Panc1 (cell line): ENCODE results near the gene MYO16. TPM values are rescaled to one million over a fixed set of nuclear protein-coding genes. Genes with fewer than 3 reads are reported as not detected.

Experiments
- ATAC-seq: fragments of 200-7000 bp; cut with Tn5 transposase; 2 replicates; pipeline ENCODE4 v1.9.1; 2020; ENCODE audit warnings: mild to moderate bottlenecking, moderate library complexity
- BruUV-seq: library from RNA; stranded (reverse); fragments of 400-500 nt; replicated peaks from 2 replicates; lab custom pipeline; 2021; lab: Mats Ljungman, UMichigan
- CTCF ChIA-PET: fragments of 300-600 bp; sonication (Branson Sonifier 250); formaldehyde crosslinking; loops from one replicate; lab custom pipeline; 2022; ENCODE audit warnings: antibody characterized with exemption; lab: Charles Lee
- POLR2A ChIA-PET: fragments of 300-600 bp; sonication (Branson Sonifier 250); formaldehyde crosslinking; loops from one replicate; lab custom pipeline; 2022; ENCODE audit warnings: antibody characterized with exemption; lab: Charles Lee
- DNase-seq: peaks from one replicate; pipeline ENCODE4 v3.0.0-alpha.2; 2010; ENCODE audit warnings: low read depth, low spot score
- H3K27ac ChIP-seq: 2 replicates; pipeline ENCODE4 v1.5.1; 2011; ENCODE audit warnings: mild to moderate bottlenecking, low read length, inconsistent platforms
- H3K27me3 ChIP-seq: fragments of 200-500 bp; sonication (Bioruptor generic); 2 replicates; pipeline ENCODE4 v1.6.0; 2014; ENCODE audit warnings: low read length, inconsistent platforms; ENCODE audit not compliant: control insufficient read depth, insufficient read depth
- H3K36me3 ChIP-seq: fragments of 200-500 bp; sonication (Bioruptor generic); 2 replicates; pipeline ENCODE4 v1.5.1; 2014; ENCODE audit warnings: inconsistent platforms, mild to moderate bottlenecking, low read length, moderate library complexity; ENCODE audit not compliant: control insufficient read depth, insufficient read depth
- H3K4me1 ChIP-seq: 2 replicates; pipeline ENCODE4 v1.5.1; 2011; ENCODE audit warnings: inconsistent platforms, mild to moderate bottlenecking, low read length, moderate library complexity; ENCODE audit not compliant: control insufficient read depth, insufficient read depth
- H3K4me3 ChIP-seq, 2 experiments: 2 replicates each; pipeline ENCODE4 v1.5.1; 2011 to 2012; ENCODE audit warnings: low read depth in 2 of 2, low read length in 2 of 2, mild to moderate bottlenecking in 2 of 2, inconsistent platforms in 1 of 2, moderate library complexity in 1 of 2
- H3K9me3 ChIP-seq: fragments of 200-500 bp; sonication (Bioruptor generic); 2 replicates; pipeline ENCODE4 v1.5.1; 2014; ENCODE audit warnings: low read depth, mild to moderate bottlenecking, inconsistent platforms, low read length, moderate library complexity; ENCODE audit not compliant: control insufficient read depth, insufficient read depth
- CTCF ChIP-seq: fragments of 450-650 bp; IDR thresholded peaks from 2 replicates; pipeline ENCODE4 v1.5.1; 2017; ENCODE audit warnings: mild to moderate bottlenecking
- POLR2AphosphoS5 ChIP-seq: IDR thresholded peaks from 2 replicates; pipeline ENCODE4 v1.6.1; 2012; ENCODE audit warnings: mild to moderate bottlenecking, low read depth, low read length, moderate library complexity
- SIN3A ChIP-seq: IDR thresholded peaks from 2 replicates; pipeline ENCODE4 v1.6.1; 2012; ENCODE audit warnings: low read depth, mild to moderate bottlenecking, low read length, moderate library complexity, borderline replicate concordance; ENCODE audit not compliant: insufficient read depth
- TCF7L2 ChIP-seq: IDR thresholded peaks from 2 replicates; pipeline ENCODE4 v1.6.1; 2011; ENCODE audit warnings: mild to moderate bottlenecking, low read depth, low read length, inconsistent platforms
- in situ Hi-C: cut with HindIII; loops from 2 replicates; pipeline ENCODE4 v1.10.0; 2016; ENCODE audit warnings: low sequenced_read_pairs, low pct_unique_long_range_greater_than_20kb
- intact Hi-C: fragments of 100-400 bp; cut with micrococcal nuclease; formaldehyde crosslinking; loops from one replicate; pipeline ENCODE4 v1.10.0; 2022; ENCODE audit not compliant: unreplicated experiment
- total RNA-seq: library from RNA; stranded (reverse); gene quantifications from one replicate; pipeline ENCODE4 v1.2.1, GENCODE V29; 2021; ENCODE audit not compliant: unreplicated experiment
- TF ChIP-seq, protein P1 (sequence below), 2 experiments: IDR thresholded peaks; 2 replicates each; pipeline ENCODE4 v1.6.1; 2011 to 2012; ENCODE audit warnings: low read depth in 2 of 2, control low read depth in 1 of 2, low read length in 1 of 2, mild to moderate bottlenecking in 1 of 2, moderate library complexity in 1 of 2; ENCODE audit not compliant: insufficient read depth in 1 of 2

Gene MYO16
- total RNA-seq, 1 experiment from 2014 or later = 0.08 TPM

GRCh38 chr13:108859197-108860012, 230.0 kb downstream of the MYO16 start:
- Histone ChIP-seq H3K36me3 (no peaks in the 10 kb centered on the region), H3K9me3 (no peaks in the 10 kb centered on the region), H3K4me1 (no peaks in the 10 kb centered on the region), H3K4me3 (no peak overlapping the region), H3K27ac (no peak overlapping the region; the same call in 1 of the 2 replicates), H3K27me3 (no peaks in the 10 kb centered on the region)
- TF ChIP-seq, protein P1, sequence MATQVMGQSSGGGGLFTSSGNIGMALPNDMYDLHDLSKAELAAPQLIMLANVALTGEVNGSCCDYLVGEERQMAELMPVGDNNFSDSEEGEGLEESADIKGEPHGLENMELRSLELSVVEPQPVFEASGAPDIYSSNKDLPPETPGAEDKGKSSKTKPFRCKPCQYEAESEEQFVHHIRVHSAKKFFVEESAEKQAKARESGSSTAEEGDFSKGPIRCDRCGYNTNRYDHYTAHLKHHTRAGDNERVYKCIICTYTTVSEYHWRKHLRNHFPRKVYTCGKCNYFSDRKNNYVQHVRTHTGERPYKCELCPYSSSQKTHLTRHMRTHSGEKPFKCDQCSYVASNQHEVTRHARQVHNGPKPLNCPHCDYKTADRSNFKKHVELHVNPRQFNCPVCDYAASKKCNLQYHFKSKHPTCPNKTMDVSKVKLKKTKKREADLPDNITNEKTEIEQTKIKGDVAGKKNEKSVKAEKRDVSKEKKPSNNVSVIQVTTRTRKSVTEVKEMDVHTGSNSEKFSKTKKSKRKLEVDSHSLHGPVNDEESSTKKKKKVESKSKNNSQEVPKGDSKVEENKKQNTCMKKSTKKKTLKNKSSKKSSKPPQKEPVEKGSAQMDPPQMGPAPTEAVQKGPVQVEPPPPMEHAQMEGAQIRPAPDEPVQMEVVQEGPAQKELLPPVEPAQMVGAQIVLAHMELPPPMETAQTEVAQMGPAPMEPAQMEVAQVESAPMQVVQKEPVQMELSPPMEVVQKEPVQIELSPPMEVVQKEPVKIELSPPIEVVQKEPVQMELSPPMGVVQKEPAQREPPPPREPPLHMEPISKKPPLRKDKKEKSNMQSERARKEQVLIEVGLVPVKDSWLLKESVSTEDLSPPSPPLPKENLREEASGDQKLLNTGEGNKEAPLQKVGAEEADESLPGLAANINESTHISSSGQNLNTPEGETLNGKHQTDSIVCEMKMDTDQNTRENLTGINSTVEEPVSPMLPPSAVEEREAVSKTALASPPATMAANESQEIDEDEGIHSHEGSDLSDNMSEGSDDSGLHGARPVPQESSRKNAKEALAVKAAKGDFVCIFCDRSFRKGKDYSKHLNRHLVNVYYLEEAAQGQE (IDR thresholded peaks at IDR 0.05; ENCODE audit: insufficient read depth in 1 of 2, low read depth in 2 of 2, low read length in 1 of 2) = no peak
- no peak for TF ChIP-seq POLR2AphosphoS5
- TF ChIP-seq CTCF = no peak
- TF ChIP-seq SIN3A = no peak
- TF ChIP-seq TCF7L2 = peak; percentile 89
- CTCF ChIA-PET = no interaction called here
- intact Hi-C loops (no loop called here), in situ Hi-C loops (no loop called here)
- POLR2A ChIA-PET = no interaction called here
- no TSS peak for BruUV-seq
- DNase-seq (no peak), ATAC-seq (peak; percentile 84; the same call in 1 of the 2 replicates)

GRCh38 chr13:108860418-108860817, 231.0 kb downstream of the MYO16 start:
- BruUV-seq = no TSS peak
- Histone ChIP-seq H3K36me3 (no peaks in the 10 kb centered on the region), H3K9me3 (no peaks in the 10 kb centered on the region), H3K27ac (no peak overlapping the region), H3K4me3 (no peak overlapping the region), H3K4me1 (no peaks in the 10 kb centered on the region), H3K27me3 (no peaks in the 10 kb centered on the region)
- ATAC-seq (no peak), DNase-seq (no peak)
- ChIA-PET CTCF (no interaction called here), POLR2A (no interaction called here)
- intact Hi-C loops = no loop called here
- in situ Hi-C loops = no loop called here
- TF ChIP-seq, protein P1 (IDR thresholded peaks at IDR 0.05; ENCODE audit: insufficient read depth in 1 of 2, low read depth in 2 of 2, low read length in 1 of 2) = no peak
- TF ChIP-seq SIN3A (no peak), POLR2AphosphoS5 (no peak), CTCF (no peak), TCF7L2 (no peak)
